Endodermal cell (in vitro differentiated cells): ENCODE measurements around the gene ACACA. TPM values are rescaled to one million over a fixed set of nuclear protein-coding genes. Genes with fewer than 3 reads are reported as not detected.

ENCODE experiments used
- DNase-seq: peaks from one replicate; pipeline ENCODE4 v3.0.0-alpha.2; 2017
- H3K27ac ChIP-seq: 2 replicates; pipeline ENCODE4 v1.5.1; 2013; ENCODE audit warnings: mild to moderate bottlenecking, low read depth, low read length, moderate library complexity
- H3K27me3 ChIP-seq: 2 replicates; pipeline ENCODE4 v1.6.1; 2013; ENCODE audit warnings: mild to moderate bottlenecking, low read length, moderate library complexity; ENCODE audit not compliant: insufficient read depth, control insufficient read depth, poor library complexity, severe bottlenecking
- H3K36me3 ChIP-seq: 2 replicates; pipeline ENCODE4 v1.7.0; 2013; ENCODE audit warnings: mild to moderate bottlenecking, low read length, moderate library complexity; ENCODE audit not compliant: control insufficient read depth, insufficient read depth
- H3K4me1 ChIP-seq: one replicate; pipeline ENCODE4 v1.7.0; 2013; ENCODE audit warnings: low read length; ENCODE audit not compliant: control insufficient read depth, insufficient read depth
- H3K4me3 ChIP-seq: 2 replicates; pipeline ENCODE4 v1.5.1; 2013; ENCODE audit warnings: mild to moderate bottlenecking, low read length, moderate library complexity
- H3K9ac ChIP-seq: 2 replicates; pipeline ENCODE4 v1.6.1; 2013; ENCODE audit warnings: mild to moderate bottlenecking, low read length, moderate library complexity; ENCODE audit not compliant: poor library complexity, severe bottlenecking; ENCODE audit errors: extremely low read depth
- H3K9me3 ChIP-seq: 2 replicates; pipeline ENCODE4 v1.6.1; 2013; ENCODE audit warnings: mild to moderate bottlenecking, low read length, moderate library complexity; ENCODE audit not compliant: control insufficient read depth
- H3K27ac Mint-ChIP-seq: 2 replicates; pipeline ENCODE4 v1.8.0; 2020; ENCODE audit warnings: mixed read lengths
- H3K27me3 Mint-ChIP-seq: 2 replicates; pipeline ENCODE4 v1.8.0; 2021; ENCODE audit warnings: mild to moderate bottlenecking, mixed read lengths; ENCODE audit not compliant: insufficient read depth
- H3K36me3 Mint-ChIP-seq: 2 replicates; pipeline ENCODE4 v1.8.0; 2020; ENCODE audit warnings: low read depth, mixed read lengths
- H3K4me1 Mint-ChIP-seq: 2 replicates; pipeline ENCODE4 v1.8.0; 2020; ENCODE audit warnings: mixed read lengths
- H3K4me3 Mint-ChIP-seq: 2 replicates; pipeline ENCODE4 v1.8.0; 2020; ENCODE audit warnings: mild to moderate bottlenecking, moderate library complexity, mixed read lengths
- H3K9me3 Mint-ChIP-seq: 2 replicates; pipeline ENCODE4 v1.8.0; 2020; ENCODE audit warnings: mild to moderate bottlenecking, mixed read lengths
- WGBS, 2 experiments: methylation state at CpG; one replicate each; pipeline versions ENCODE4 v1.1.5 to v1.1.7; 2013; ENCODE audit warnings: missing lambda C conversion rate in 2 of 2, mixed read lengths in 1 of 2; ENCODE audit not compliant: insufficient coverage in 1 of 2, insufficient read length in 1 of 2; 5-methylcytosine and 5-hydroxymethylcytosine counted together
- total RNA-seq, 2 donors: library from RNA; stranded (reverse); fragmentation: NEBNext Ultra II Directional in 1 of 2; extraction: Animal tissue kit (Norgen Biotek cat#: 25700) in 1 of 2; gene quantifications; 2 replicates in 1 of 2; 3 replicates in 1 of 2; pipeline ENCODE4 v1.2.1, GENCODE V29; 2021
- TF ChIP-seq, protein P1 (sequence below): fragments of 200-600 bp; sonication (generic); conservative IDR thresholded peaks from 2 replicates; pipeline ENCODE4 v1.5.0; 2021; ENCODE audit warnings: antibody characterized with exemption, mild to moderate bottlenecking

ACACA gene
- total RNA-seq, 2 donors from 2014 or later = 66.7 to 68.6 TPM

- DNase-seq = no peak
- no peak overlapping the region for H3K9ac ChIP-seq
- no peaks in the 10 kb centered on the region for H3K27me3 ChIP-seq
- Mint-ChIP-seq H3K27me3 (no peaks in the 10 kb centered on the region), H3K36me3 (no peaks in the 10 kb centered on the region), H3K27ac (no peak overlapping the region), H3K4me1 (no peaks in the 10 kb centered on the region), H3K9me3 (no peaks in the 10 kb centered on the region), H3K4me3 (no peak overlapping the region)
- H3K36me3 ChIP-seq = no peaks in the 10 kb centered on the region
- no peaks in the 10 kb centered on the region for H3K9me3 ChIP-seq
- no peak overlapping the region for H3K27ac ChIP-seq
- no peaks in the 10 kb centered on the region for H3K4me1 ChIP-seq
- WGBS, 2 experiments = 95% methylated on average over 3 of the region's 3 CpGs; no CpG with 5 or more reads in 1 of the 2 experiments
- TF ChIP-seq, protein P1, sequence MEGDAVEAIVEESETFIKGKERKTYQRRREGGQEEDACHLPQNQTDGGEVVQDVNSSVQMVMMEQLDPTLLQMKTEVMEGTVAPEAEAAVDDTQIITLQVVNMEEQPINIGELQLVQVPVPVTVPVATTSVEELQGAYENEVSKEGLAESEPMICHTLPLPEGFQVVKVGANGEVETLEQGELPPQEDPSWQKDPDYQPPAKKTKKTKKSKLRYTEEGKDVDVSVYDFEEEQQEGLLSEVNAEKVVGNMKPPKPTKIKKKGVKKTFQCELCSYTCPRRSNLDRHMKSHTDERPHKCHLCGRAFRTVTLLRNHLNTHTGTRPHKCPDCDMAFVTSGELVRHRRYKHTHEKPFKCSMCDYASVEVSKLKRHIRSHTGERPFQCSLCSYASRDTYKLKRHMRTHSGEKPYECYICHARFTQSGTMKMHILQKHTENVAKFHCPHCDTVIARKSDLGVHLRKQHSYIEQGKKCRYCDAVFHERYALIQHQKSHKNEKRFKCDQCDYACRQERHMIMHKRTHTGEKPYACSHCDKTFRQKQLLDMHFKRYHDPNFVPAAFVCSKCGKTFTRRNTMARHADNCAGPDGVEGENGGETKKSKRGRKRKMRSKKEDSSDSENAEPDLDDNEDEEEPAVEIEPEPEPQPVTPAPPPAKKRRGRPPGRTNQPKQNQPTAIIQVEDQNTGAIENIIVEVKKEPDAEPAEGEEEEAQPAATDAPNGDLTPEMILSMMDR = no peak
- no peak overlapping the region for H3K4me3 ChIP-seq
Measured at GRCh38 chr17:37368577-37368976, 38.1 kb downstream of the ACACA start.

DNA sequence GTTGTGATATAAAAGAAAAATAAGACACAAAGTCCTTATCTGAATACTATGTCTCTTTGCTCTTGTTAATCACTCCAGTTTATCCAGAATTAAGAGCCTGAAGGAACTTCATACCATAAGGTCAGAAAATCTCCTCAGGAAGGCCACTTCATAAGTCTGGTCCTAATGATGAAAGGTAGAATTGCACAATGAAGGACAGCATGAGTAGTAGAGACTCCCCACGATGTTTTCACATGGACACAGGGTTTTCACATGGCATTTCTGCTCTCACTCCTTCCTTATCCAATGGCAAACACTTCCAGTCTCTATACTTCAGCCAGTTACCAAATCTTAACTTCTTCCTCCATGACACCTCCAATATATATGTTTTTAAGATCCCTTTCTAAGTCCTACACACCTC is 41.0 kb downstream of the ACACA start:
- WGBS, 2 experiments = 76 to 100% methylated on average over 1 of the region's 1 CpG
- TF ChIP-seq, protein P1 = no peak

DNA sequence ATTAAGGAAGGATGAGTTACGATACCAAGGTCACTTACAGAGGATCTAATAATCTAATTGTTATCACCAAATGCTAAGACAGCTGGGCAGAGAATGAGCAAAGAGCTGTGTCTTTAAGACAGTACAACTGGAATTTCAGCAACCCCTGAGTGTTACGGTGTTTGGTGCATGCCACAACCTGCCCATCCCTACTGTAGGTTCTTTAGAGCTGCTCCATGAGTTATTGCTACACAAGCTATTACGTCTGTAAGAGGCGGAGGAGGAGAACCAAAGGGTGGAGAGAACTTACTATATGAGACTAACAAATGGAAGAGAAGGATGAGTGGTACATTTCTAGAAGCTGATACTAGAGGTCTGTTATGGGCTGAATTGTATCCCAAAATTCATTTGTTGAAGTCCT is 45.1 kb downstream of the ACACA start:
- no peaks in the 10 kb centered on the region for H3K9me3 Mint-ChIP-seq
- no peak overlapping the region for H3K4me3 Mint-ChIP-seq

More for the DNA sequence above, 41.0 kb downstream of the ACACA start:
- H3K36me3 Mint-ChIP-seq = no peaks in the 10 kb centered on the region
- no peaks in the 10 kb centered on the region for H3K36me3 ChIP-seq
- no peak overlapping the region for H3K27ac Mint-ChIP-seq
- no peaks in the 10 kb centered on the region for H3K27me3 ChIP-seq
- H3K4me1 ChIP-seq = no peaks in the 10 kb centered on the region
- H3K9me3 Mint-ChIP-seq = no peaks in the 10 kb centered on the region
- peaks cover 2% of the 10 kb centered on the region for H3K4me1 Mint-ChIP-seq
- H3K4me3 ChIP-seq = no peak overlapping the region
- DNase-seq = no peak
- no peak overlapping the region for H3K4me3 Mint-ChIP-seq
- H3K27me3 Mint-ChIP-seq = no peaks in the 10 kb centered on the region
- no peaks in the 10 kb centered on the region for H3K9me3 ChIP-seq
- no peak overlapping the region for H3K9ac ChIP-seq
- no peak overlapping the region for H3K27ac ChIP-seq

More for the DNA sequence above, 45.1 kb downstream of the ACACA start:
- H3K27ac ChIP-seq = no peak overlapping the region
- no peak for DNase-seq
- Mint-ChIP-seq H3K27ac (no peak overlapping the region), H3K27me3 (no peaks in the 10 kb centered on the region), H3K36me3 (no peaks in the 10 kb centered on the region), H3K4me1 (peaks cover 26% of the 10 kb centered on the region)
- H3K27me3 ChIP-seq = no peaks in the 10 kb centered on the region
- 99 to 100% methylated on average over 3 to 4 of the region's 4 CpGs for whole genome bisulfite sequencing, 2 experiments
- H3K36me3 ChIP-seq = no peaks in the 10 kb centered on the region
- H3K4me3 ChIP-seq = no peak overlapping the region
- peaks cover 8% of the 10 kb centered on the region for H3K4me1 ChIP-seq
- no peaks in the 10 kb centered on the region for H3K9me3 ChIP-seq
- H3K9ac ChIP-seq = no peak overlapping the region
- TF ChIP-seq, protein P1 = no peak
